Measurements from ENCODE around the gene UBE2E1. TPM values are rescaled to one million over a fixed set of nuclear protein-coding genes. Genes with fewer than 3 reads are reported as not detected.
"Not testable (repeated sequence)": the region's sequence is repeated elsewhere in the genome, so short reads cannot be mapped to it uniquely, and the experiment has no call there.

Gene UBE2E1
- total RNA-seq, 1 donor from 2014 or later = 124 TPM

DNA sequence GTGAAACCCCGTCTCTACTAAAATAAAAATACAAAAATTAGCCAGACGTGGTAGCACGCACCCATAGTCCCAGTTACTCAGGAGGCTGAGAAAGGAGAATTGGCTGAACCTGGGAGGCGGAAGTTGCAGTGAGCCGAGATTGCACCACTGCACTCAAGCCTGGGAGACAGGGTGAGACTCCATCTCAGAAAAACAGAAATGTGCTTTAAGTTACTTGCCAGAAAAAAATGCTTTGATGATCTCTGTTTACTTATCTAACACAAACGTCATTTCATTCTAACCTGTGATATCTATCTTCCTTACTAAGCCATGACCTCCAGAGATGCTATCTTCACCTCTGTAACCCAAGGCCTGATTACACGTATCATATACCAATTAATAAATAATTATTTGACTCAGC is 103.6 kb downstream of the UBE2E1 start:
- DNase-seq (ENCODE audit: extremely low spot score in 2 of 2) = no peak
- Histone ChIP-seq H3K9me3 (no peaks in the 10 kb centered on the region), H3K4me1 (no peaks in the 10 kb centered on the region), H3K36me3 (peaks cover 0 to 15% of the 10 kb centered on the region in 2 donors), H3K27me3 (no peaks in the 10 kb centered on the region), H3K27ac (no peak overlapping the region), H3K4me3 (no peak overlapping the region)
- intact Hi-C loops (cut with DNase I) = no loop called here
- TF ChIP-seq POLR2A (IDR thresholded peaks at IDR 0.05) (no peak), POLR2AphosphoS5 (IDR thresholded peaks at IDR 0.05; ENCODE audit: insufficient read depth in 1 of 2, low read depth in 1 of 2) (no peak)
- TF ChIP-seq, protein P1, sequence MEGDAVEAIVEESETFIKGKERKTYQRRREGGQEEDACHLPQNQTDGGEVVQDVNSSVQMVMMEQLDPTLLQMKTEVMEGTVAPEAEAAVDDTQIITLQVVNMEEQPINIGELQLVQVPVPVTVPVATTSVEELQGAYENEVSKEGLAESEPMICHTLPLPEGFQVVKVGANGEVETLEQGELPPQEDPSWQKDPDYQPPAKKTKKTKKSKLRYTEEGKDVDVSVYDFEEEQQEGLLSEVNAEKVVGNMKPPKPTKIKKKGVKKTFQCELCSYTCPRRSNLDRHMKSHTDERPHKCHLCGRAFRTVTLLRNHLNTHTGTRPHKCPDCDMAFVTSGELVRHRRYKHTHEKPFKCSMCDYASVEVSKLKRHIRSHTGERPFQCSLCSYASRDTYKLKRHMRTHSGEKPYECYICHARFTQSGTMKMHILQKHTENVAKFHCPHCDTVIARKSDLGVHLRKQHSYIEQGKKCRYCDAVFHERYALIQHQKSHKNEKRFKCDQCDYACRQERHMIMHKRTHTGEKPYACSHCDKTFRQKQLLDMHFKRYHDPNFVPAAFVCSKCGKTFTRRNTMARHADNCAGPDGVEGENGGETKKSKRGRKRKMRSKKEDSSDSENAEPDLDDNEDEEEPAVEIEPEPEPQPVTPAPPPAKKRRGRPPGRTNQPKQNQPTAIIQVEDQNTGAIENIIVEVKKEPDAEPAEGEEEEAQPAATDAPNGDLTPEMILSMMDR (IDR thresholded peaks at IDR 0.05) = no peak

DNA sequence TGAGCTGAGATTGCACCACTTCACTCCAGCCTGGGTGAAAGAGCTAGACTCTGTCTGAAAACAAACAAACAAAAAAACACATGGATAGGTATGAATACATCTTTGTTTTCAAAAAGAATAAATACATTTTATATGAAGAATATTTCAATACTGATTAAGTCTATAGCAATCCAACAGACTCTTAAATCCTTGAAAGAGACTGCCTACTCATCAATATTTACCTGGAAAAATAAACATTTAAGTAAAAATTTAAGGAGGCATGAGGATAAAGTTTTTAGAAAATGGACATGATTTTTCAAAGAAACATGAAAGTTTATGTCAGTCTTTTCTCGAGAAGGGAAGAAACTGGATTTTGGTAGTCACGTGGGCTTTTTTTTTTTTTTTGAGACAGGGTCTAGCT is 105.6 kb downstream of the UBE2E1 start:
- TF ChIP-seq, protein P1 (IDR thresholded peaks at IDR 0.05) = no peak
- H3K36me3 ChIP-seq = peaks cover 0 to 15% of the 10 kb centered on the region in 2 donors
- H3K9me3 ChIP-seq = no peaks in the 10 kb centered on the region
- H3K27me3 ChIP-seq = no peaks in the 10 kb centered on the region
- DNase-seq (ENCODE audit: extremely low spot score in 2 of 2) = no peak
- H3K4me3 ChIP-seq = no peak overlapping the region
- no peak overlapping the region for H3K27ac ChIP-seq
- peaks cover 16% of the 10 kb centered on the region for H3K4me1 ChIP-seq
- intact Hi-C loops (cut with DNase I) = no loop called here

DNA sequence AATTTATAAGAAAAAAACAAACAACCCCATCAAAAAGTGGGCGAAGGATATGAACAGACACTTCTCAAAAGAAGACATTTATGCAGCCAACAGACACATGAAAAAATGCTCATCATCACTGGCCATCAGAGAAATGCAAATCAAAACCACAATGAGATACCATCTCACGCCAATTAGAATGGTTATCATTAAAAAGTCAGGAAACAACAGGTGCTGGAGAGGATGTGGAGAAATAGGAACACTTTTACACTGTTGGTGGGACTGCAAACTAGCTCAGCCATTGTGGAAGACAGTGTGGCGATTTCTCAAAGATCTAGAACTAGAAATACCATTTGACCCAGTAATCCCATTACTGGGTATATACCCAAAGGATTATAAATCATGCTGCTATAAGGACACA is 106.6 kb downstream of the UBE2E1 start:
- DNase-seq (ENCODE audit: extremely low spot score in 2 of 2); H3K27ac ChIP-seq; intact Hi-C loops (cut with DNase I); H3K4me3 ChIP-seq; H3K27me3 ChIP-seq; H3K9me3 ChIP-seq: not testable (repeated sequence)
- Histone ChIP-seq H3K36me3 (peaks cover 0 to 15% of the 10 kb centered on the region in 2 donors), H3K4me1 (peaks cover 16% of the 10 kb centered on the region)

DNA sequence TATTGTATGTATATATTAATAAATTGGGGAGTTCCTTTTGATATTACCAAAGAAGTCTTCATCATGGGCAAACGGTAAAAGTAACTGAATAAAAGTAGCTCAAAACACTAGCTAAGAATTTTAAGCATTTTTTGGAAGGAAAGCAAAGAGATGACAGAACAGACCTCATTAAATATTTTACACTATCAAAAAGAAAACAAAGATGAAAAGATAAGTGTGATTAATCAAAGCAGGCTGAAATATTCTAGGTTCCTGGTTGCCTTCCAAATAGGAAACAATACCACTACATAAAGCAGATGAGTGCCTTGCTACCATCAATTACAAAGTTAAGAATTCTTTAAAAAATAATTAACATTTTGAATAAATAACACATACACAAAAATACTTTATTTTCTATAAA is 107.4 kb downstream of the UBE2E1 start:
- Histone ChIP-seq H3K9me3 (no peaks in the 10 kb centered on the region), H3K4me3 (no peak overlapping the region), H3K36me3 (peaks cover 0 to 15% of the 10 kb centered on the region in 2 donors), H3K27me3 (no peaks in the 10 kb centered on the region), H3K27ac (no peak overlapping the region), H3K4me1 (peaks cover 23% of the 10 kb centered on the region)
- no peak for DNase-seq (ENCODE audit: extremely low spot score in 2 of 2)
- intact Hi-C loops (cut with DNase I) = no loop called here
- TF ChIP-seq, protein P1 (IDR thresholded peaks at IDR 0.05) = no peak
- TF ChIP-seq POLR2AphosphoS5 (IDR thresholded peaks at IDR 0.05; ENCODE audit: insufficient read depth in 1 of 2, low read depth in 1 of 2) = no peak
- TF ChIP-seq POLR2A (IDR thresholded peaks at IDR 0.05) = no peak

DNA sequence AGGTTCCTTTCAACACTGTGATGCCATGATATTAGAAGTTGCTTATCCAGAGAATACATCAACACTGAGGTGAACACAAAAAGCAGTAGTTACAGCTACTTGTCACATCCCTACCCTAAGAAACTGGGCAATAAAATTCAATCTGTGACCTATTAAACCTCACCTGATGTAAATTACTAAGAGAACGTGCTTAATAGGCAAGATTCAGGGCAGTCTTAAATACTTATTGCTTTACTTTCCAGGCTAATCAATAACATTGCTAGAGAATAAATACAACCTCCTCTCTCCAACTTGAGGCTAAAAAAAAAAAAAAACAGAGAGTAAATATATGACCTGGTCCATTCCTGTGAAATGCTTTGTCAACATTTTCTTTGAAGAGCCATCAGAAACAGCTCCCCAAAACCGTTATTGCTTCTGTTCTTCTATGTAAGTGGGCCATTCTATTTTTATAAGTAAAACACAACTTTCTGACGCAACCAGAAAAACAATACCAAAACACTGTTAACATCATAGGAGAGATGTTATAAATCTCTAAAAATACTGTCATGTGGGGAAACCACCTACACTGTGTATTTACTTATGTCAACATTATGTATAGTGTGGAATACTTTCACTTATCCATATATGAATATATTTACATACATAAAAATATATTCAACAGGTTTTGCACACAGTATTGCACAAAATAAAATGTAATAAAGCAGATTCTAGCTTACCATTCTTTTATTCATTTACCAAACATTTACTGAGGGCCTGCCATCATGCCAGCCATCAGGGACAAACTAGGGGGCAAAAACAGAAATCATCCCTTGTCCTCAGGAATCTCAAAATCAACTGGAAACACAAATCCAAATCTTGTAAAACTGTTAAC is 108.4 kb downstream of the UBE2E1 start:
- Histone ChIP-seq H3K4me3 (no peak overlapping the region), H3K27me3 (no peaks in the 10 kb centered on the region), H3K4me1 (peaks cover 32% of the 10 kb centered on the region), H3K27ac (no peak overlapping the region), H3K36me3 (peaks cover 0 to 24% of the 10 kb centered on the region in 2 donors), H3K9me3 (no peaks in the 10 kb centered on the region)
- TF ChIP-seq, protein P1 (IDR thresholded peaks at IDR 0.05) = no peak
- TF ChIP-seq POLR2A (IDR thresholded peaks at IDR 0.05) = no peak
- no peak for TF ChIP-seq POLR2AphosphoS5 (IDR thresholded peaks at IDR 0.05; ENCODE audit: insufficient read depth in 1 of 2, low read depth in 1 of 2)
- no peak for DNase-seq (ENCODE audit: extremely low spot score in 2 of 2)
- intact Hi-C loops (cut with DNase I) = no loop called here
